Measurements from ENCODE around the gene SELENOS.
A peak's percentile ranks its signal among the peaks of the same experiment; 100 is the strongest.

The SELENOS gene, protein sequence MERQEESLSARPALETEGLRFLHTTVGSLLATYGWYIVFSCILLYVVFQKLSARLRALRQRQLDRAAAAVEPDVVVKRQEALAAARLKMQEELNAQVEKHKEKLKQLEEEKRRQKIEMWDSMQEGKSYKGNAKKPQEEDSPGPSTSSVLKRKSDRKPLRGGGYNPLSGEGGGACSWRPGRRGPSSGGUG

DNA sequence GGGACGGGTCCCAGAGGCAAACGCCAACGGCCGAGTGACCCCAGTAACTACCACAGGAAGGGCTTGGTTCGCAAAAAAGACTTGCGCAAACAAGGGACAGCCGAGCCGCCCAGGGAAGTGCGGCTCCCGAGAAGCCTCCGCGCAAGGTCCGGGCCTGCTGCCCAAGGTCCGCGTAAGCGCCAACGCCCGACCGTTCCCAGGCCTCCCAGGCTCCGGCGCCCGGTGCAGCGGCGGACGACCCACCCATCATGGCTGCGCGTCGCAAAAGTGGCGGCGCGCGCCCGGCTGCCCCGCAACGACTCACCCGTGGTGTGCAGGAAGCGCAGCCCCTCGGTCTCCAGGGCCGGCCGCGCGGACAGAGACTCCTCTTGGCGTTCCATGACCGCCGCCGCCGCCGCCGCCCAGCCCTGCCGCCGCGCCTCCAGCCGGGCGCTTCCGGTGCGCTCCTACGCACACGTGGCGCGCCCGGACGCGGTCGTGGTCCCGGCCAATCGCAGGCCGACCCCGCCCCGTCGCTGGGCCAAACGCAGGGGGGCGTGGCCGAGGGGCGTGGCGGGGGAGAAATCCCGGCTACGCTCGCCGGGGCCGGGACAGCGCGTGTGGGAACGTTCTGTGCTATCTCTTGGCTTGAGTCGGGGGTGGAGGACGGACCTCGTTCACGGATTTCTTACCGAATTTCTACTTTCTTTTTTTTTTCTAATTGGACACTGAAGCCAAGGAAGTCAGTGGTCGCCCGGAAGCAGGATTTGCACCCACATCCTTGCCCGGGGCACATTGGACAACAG lies at the start of gene SELENOS:
Gene SELENOS, minus strand, starts transcription at position 448 of the 785 bp plus-strand sequence. Its CDS starts 68 bp downstream, at position 380.
- DNase-seq: peak; percentile 62

DNA sequence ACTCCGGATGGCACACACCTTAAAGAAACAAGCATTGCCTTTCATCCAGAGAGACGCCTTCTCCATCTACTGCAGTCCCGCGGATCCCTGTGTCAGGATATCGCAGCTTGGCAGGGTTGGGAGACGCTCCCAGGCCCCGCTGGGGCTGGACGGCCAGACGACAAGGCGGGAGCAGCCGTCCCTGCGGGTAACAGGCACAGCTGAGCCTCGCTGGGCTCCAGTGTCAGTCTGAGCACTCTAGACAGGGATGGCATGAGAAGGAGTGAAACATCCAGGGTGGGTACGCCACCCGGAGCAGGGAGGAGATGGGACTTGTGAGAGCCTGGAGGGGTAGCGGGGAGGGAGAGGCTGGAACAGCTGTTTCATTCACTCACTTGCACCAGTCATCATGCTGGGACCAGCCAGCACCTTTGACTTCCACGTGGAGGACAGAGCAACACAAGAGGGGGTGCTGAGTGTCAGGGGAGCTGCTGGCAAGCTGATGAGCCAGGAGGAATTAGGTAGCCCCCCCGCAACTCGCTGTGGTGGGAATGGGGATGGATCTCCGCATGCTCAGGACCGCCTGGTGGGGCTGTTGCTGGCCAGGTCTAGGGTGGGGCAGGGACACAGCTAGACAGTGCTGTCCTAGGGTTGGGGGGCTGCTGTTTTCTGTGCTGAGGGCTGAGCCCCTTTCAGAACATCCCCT lies 49.3 kb upstream of the SELENOS start:
- DNase-seq: no peak

- DNase-seq: no peak
Measured at GRCh38 chr15:101326026-101326315, 48.7 kb upstream of the SELENOS start.

- no peak for DNase-seq
Measured at GRCh38 chr15:101325263-101326025, 48.2 kb upstream of the SELENOS start.

DNA sequence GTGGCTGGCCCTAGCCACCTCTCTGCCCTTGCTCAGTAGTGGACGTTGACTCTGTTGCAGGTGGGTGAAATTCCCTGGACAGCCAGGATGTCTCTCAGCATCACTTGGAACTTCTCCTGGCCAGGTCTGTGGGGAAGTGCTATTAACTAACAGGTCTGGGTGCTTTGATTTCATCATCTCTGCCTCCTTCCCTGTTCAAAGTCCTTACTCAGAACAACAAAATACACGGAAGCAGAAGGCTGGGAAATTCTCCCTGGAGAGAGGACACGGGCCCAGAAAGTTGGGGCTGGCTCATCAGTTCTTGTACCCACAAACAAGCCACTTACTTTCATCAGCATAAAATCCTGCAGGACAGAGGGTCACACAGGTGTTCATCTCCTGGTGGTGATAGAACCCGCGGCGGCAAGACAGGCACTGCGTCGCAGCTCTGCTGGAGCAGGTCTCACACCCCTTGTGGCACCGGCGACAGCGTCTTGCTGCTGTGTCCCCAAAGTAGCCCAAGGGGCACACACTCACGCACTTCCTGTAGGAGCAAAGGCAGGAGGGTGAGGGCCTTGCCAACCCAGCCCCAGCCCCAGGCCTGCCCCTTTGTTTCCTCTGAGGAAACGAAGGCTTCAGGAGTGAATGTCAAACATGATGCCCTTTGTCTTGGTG lies 47.4 kb upstream of the SELENOS start:
- DNase-seq: no peak

DNA sequence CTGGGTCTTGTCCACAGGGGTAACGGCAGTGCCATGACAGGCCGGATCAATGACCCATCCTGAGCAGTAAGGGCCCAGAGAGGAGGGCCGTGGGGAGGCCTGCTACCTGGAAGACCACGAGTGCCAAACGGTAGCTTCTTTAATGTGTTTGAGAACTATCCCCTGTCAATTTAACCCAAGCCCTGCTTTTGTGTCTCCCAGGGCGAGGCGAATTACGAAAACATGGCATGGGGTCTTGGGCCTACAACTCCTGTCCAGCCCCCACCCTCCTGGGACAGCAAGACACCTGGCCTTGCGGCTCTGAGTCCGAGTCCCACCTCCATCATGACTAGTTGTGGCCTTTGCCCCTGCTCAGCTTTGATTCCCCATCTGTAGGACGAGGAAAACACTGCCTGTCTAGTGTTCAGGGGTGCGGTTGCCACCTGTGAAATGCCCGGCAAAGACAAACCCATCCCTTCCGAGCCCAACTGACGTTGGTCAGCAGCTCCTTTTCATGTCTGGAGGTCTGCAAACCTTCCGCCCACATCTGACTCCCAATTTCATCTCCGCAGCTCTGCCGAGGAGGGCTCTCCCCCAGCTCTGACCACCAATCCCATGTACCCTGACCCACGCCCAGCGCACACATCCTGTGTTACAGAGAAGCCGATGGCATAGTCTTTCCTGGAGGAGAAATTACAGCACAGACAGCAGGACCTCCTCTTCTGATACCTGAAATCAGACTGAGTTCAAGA lies 46.7 kb upstream of the SELENOS start:
- no peak for DNase-seq

- DNase-seq: no peak
Measured at GRCh38 chr15:101322854-101323477, 45.7 kb upstream of the SELENOS start.

DNA sequence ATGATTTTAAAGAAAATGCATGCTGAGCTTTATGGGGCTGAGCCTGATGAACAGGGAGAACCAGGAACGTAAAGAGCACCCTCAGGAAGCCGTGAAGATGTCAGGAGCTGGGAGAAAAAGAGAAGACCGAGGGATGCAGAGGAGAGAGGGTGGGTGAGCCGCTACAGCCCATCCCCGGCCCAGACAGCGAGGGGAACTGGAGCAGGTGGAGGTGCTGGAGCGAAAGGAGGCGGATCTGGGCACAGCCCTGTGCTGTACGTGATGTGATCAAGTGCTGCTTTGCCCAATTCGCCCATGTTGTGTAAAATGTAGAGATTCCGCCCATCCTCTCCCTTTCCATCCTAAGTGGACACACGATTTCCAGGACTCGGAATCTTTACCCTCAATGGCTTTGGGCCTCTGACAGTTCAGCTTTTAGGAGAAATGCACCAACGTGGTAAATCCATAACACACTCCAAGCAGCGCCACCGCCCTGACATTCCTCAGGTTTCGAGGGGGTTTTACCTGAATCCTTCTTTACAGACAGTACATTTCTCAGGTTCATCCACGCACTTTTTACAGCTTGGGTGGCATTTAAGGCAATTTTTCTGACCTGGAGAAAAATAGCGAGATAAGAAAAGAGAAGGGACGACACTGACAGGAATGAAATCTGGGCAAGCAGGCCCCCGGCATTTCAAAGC lies 44.9 kb upstream of the SELENOS start:
- no peak for DNase-seq

DNA sequence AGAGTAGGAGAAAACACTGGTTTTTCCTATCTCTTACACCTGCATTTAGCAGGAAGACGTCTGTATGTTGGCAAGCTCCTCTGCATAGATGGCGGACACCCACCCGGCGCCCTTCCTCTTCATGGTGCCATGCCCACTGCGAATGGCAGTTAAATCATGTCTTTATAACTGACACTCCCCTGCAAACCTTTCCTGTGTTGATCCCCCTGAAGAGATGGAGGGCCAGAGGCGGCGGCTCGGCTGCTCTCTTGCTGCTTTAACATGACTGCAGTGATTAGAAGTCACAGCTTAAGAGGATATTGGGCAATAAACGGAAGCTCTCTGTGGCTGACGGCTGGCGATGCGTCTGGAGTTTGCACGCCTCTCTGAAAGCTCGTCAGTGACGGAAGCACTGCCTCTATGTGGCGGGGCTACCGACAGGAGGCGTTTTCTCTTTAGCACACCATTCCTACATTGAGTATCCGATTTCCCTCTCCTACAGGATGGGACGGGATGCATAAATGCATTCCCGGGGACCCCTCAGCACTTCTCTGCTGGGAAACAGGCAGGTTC lies 43.3 kb upstream of the SELENOS start:
- peak; percentile 77 for DNase-seq

DNA sequence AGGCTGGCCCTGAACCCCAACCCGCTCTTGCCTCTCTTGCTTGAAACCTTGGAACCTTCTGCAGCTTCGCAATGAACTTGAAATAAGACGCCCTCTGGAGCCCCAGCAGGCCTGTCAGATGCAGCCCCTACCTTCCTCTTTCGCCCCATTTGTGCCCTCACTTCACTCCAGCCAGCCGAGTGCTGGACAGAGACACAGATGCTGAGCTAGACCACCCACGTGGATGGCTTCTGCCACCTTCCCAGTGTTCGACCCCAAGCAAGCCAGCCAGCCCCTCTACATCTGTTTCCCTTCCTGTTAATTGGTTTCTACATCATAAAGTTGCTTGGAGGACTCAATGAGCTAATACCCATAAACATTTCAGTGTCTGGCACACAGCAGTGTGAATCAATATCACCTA lies 41.6 kb upstream of the SELENOS start:
- no peak for DNase-seq

- DNase-seq: no peak
Measured at GRCh38 chr15:101318147-101318819, 41.0 kb upstream of the SELENOS start.

DNA sequence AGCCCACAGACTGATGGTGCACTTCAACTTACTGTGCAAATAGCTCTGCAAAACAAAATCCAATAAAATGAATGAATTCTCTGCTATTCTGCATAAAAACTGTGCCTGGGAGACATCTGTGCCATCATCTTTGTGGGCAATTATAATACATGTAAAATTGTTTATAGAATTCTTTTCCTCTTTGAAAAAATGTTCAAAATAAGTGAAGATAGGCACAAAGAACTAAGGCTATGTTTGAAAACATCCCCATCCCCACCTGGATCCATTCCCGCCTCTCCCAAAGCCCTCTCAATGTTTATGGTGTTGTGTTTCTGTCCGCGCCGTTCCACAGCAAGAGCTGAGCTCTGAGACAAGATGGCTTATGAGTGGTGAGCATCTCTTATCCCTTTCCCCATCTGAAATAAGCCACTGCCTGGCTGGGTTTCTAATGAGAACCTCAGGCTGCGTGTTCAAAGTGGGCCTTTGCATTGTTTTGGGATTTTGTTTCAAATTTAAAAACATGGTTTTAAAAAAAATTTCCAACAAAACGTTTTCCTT lies 40.1 kb upstream of the SELENOS start:
- DNase-seq: no peak

DNA sequence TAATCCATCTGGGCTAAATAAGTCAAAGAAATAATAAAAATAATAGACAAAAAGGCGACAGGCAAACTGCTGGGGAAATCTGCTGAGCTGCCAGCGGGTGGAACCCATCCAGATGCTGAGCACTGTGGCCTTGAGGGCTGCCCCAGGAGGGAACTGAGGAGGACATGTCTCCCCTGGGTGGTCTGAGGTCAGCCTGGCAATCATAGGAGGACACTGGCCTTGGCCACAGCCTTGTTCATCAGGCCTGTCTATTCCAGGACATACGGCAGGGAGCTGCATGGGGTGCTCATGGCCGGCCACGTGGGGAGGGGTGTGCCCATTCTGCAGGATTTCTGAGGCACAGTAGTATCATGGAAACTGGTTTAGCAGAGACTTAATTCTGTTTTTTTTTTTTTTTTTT lies 39.2 kb upstream of the SELENOS start:
- no peak for DNase-seq

DNA sequence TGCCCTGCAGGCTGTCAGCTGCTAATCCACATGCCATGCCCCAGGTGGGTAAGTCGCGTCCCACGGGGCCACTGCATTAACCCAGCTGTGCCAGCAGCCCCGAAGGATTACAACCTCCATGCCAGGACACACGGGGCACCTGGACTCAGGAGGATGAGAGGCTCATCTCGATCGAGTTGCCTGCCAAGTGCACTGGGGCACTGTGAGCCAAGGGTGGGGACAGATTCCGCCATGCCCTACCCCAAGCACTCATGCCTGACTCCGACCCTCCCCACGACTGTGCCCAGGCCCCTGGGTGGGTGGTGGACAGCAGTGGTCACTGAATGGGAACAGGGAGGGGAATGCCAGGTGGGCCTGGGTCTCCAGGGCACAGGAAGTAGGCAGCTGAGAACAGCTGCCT lies 38.5 kb upstream of the SELENOS start:
- DNase-seq: no peak

DNA sequence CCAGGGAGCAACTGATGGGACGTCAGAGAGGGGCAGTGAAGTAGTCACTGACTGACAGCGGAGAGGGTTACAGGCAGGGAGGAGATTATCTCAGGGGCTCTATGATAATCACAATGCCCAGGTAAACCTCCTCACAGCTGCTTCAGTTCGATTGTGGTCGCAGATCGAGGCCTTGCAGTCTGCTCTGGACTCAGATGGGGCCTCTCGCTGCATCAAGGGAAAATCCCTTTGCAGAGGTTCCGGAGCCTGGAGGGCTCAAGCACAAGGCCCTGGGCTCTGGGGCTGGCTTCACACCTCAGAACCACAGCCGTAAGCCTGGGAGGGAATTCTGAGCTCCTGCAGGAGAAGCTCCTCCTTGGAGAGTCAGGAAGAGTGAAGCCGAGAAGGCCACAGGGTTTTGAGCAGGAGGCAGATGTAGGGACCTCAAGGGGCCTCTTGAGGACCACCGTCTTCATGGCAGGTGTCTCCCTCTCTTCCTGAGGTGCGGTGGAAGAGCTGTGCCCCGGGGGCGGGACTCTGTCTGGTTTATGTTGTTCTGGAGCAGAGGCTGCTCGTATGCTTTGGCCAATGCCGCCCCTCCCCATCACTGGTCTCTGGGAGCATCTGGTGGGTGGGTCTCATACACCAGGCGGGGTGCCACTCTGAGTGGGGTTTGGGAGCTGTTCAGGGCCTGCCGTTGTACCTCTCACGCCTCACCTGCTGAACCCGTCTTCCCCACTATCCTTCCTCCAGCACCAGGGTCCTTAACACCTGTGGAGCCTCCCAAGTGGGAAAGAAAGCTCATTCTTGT lies 37.2 kb upstream of the SELENOS start:
- DNase-seq: no peak

DNA sequence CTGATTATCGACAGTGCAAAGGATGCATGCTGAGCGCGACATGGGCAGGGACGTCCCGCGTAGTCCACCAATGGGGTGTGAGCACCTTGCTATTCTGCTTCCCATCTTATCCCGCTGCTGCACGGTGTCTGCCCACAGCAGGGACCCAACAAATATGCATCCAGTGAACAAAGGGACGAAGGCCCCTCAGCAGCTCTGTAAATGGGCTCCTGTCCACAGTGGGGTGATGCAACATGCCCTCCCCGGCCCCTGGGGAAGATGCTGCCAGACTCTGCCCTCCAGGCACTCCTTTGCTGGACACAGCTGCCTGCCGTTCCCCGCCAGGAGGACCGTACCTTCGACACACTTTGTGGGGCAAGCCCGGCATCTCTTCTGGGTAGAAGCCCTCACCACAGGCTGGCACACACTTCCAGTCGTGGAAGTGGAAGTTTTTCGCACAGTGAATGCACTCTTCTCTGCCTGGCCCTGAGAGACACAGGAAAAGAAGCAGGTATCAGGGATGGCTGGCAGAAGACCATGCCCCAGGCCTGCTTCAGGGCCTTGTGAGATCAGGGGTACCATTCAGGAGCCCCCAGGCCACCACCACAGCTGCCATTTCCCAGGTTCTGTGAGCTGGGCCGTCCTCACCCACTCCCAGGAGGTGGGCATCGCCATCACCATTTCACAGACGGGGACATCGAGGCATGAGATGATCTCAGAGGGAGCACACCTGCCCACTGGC lies 35.9 kb upstream of the SELENOS start:
- no peak for DNase-seq

GRCh38 chr15:101310508-101310907 lies 33.2 kb upstream of the SELENOS start:
- DNase-seq: no peak

- no peak for DNase-seq
Measured at GRCh38 chr15:101310161-101310480, 32.8 kb upstream of the SELENOS start.
